ENCODE data around the gene FLCN.
A peak's percentile ranks its signal among the peaks of the same experiment; 100 is the strongest.

FLCN gene

GRCh38 chr17:17236295-17237025, 508 bp downstream of the FLCN start:
- DNase-seq, result peak in 13 of 56 donors; percentile 11 to 71 (median 47)

- DNase-seq, result peak in 10 of 56 donors; percentile 10 to 51 (median 28)
Observed at GRCh38 chr17:17235212-17236174, 1.5 kb downstream of the FLCN start.

DNA sequence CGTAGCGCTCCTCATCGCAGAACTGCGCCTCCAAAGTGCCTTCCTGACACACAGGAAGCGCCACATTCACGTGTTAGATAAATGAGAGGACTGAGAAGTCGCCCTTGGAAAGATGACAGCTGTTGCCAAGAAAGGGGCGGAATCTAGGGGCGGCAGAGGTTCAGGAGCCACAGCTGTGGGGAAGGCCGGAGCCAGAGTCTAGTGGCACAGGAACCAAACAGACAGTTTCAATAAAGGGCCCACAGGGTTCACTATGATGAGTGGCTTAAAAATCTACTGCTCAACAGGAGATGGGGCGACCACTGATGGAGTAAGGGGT, 4.7 kb downstream of the FLCN start:
- DNase-seq, result no peak

GRCh38 chr17:17231621-17232302, 5.2 kb downstream of the FLCN start:
- peak in 2 of 56 donors; percentile 16 to 44 for DNase-seq

GRCh38 chr17:17229416-17230384, 7.3 kb downstream of the FLCN start:
- no peak for DNase-seq

DNA sequence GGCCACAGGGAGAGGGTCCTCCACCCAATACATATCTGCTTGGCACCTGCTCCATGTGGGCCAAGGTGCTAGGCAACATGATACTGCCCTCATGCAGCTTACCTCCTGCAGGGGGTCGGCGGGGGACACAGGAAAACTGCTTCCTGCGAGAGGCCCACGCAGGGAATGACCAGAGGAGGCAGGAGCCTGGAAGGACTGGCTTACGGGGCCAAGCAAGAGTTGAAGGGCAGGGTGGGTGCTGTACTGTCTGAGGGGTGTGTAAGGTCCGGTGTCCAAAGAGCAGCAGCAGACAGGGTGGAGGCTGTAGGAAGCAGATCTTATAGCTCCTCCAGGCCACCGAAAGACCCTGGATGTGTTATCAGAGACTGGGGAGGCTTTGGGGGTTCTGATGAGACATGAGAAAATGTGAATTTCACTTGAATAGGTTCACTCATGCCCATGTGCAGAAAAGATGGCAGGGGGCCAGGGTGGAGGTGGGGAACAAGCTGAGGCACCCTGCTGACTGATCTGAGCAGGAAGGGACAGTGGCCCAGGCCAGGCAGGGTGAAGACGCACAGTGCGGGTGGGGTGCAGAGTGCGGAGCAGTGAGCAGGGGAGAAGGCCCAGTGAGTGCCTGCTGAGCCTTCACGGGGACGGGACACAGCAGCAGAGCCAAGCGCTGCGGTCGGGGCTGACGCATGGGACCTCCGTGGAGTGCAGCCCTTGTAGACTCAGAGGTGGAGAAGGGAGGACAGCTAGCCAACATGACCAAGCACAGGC, 8.3 kb downstream of the FLCN start:
- DNase-seq, result peak in 5 of 56 donors; percentile 15 to 53 (median 29)

DNA sequence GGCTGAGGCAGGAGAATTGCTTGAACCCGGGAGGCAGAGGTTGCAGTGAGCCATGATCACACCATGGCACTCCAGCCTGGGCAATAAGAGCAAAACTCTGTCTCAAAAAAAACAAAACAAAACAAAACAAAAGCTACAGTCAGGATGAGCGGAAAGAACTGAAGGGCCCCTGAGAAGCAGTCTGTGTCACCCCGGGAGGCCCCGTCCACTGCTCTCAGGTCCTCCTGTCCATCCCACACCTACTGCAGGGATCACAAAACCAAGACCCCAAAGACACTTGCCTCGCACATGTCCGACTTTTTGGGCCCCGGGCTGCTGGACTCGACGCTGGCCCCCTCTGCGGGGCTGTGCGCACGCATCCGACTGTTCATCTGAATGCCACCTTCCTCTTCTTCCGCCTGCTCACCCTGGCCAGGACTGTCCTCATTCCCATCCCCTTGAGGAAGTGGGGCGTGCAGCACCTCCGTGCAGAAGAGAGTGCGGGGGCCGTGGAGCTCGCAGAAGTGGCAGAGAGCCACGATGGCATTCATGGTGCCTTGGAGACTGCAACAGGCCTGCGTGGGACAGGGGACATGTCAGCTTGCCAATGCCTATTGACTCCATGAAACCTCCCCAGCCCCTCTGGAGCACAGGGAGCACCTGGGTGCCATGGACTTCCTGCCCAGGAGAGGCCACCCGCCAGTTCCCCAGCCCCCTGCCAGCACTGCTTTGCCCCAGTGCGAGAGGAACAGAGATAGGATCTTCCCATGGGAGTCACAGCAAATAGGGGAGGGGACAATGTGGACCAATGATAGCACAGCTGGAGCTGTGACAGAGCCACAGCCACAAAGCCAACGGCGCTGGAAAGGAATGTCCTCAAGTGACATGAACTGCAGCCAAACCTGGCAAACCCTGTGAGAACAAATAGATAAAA, 9.1 kb downstream of the FLCN start:
- DNase-seq, result no peak

GRCh38 chr17:17226451-17227265, 10.3 kb downstream of the FLCN start:
- DNase-seq, result no peak

- no peak for DNase-seq
Observed at GRCh38 chr17:17225901-17226300, 11.1 kb downstream of the FLCN start.

- no peak for DNase-seq
Observed at GRCh38 chr17:17224137-17224536, 12.8 kb downstream of the FLCN start.

- no peak for DNase-seq
Observed at GRCh38 chr17:17223736-17224135, 13.2 kb downstream of the FLCN start.

DNA sequence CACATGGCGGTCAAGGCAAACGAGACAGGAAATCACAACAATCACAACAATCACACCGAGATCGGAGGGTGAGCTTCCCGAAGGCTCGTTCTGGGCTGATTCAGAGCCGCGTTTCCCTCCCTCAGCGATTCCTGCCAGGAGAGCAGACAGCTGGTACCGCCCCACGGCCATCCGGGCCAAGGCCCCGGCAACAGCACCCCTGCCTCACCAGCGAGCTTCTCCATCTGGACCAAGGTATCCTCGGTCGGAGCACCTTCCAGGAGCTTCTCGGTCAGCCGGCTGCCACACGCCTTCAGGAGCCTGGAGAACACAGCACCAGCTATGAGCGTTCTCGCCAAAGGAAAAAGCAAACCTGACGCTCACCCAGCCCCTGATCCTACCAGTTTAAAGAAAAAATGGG, 15.6 kb downstream of the FLCN start:
- DNase-seq, result no peak

DNA sequence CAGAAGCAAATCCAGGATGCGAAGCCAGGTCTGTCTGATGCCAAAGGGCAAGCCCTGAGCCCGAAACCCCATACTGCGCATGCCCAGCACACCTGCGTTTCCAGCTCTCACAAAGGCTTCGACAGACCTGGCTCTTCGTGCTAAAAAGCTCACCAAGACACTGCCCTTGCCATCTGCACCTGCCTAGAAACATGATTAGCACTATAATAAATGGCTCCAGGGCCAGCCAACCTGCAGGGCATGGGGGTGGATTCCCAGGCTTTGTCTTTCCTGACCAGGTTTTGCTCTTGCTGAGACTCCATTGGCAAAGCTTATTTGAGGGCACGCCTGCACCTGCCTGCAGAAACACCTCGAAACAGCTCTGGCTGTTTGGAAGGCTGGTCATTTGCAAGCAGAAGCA, 16.4 kb downstream of the FLCN start:
- no peak for DNase-seq

GRCh38 chr17:17217995-17218394, 19.0 kb downstream of the FLCN start:
- no peak for DNase-seq

DNA sequence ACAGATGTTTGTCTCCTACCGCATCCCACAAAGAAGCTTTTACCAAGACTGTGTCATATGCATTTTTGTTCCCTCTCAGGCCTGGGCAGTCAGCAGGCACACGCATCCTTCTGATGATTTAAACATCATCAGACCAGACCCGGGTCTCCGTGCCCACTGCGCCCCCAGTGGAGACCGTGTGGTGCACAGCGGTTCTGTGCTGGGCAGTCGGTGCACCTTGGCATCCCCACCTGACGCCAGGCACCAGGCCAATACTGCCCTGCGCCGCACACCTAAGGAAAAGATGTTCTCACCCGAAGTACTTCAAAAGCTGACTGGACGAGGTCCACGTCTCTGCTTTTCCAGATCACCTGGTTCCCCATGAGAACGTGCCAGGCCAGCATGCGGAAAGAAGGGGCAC, 20.2 kb downstream of the FLCN start:
- DNase-seq, result no peak

DNA sequence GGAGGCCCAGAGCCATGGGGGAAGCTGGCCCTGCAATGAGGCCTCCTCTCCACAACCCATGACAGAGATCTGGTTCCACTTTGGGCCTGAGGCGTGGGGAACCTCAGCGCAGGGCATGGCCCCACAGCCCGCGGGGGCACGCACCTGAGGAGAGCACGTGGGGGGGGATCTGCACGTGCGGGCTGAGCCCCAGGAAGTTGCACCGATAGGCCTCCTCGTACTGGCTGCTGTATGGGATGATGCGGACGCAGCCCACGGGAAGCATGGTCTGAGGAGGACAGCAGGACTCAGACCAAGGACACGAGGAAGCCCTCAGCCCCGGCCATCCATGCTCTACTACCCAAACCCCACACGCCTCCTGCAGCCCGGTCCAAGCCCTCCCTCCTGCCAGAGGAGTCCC, 20.7 kb downstream of the FLCN start:
- DNase-seq, result no peak

DNA sequence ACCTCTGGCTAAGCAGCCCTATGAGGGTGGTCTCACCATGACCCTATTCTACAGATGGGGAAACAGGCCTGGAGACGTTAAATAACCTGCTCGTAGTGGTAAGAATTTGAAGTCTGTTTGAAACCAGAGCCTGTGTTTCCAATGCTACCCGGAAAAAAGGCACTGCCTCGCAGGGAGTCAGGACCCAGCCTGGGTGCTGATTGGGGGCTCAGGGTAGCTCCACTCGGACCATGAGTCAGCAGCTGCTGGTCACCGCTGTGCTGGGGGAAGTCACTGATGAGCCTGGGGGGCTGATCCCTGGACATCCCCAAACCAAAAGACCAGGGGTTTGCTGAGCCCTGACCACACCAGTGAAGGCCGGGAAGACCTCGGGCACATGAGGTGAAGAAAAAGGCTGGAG, 21.4 kb downstream of the FLCN start:
- no peak for DNase-seq
